GM18519 (cell line): ENCODE results near the gene CERS1.

Experiments
- ATAC-seq: cut with Tn5 transposase; IDR thresholded peaks from one replicate; pipeline ENCODE4 v1.9.1; 2021; ENCODE audit warnings: mild to moderate bottlenecking, moderate library complexity; ENCODE audit not compliant: unreplicated experiment, low FRiP score

Gene CERS1

GRCh38 chr19:18860302-18860700 lies 35.7 kb downstream of the CERS1 start:
- no peak for ATAC-seq

GRCh38 chr19:18859676-18860301 lies 36.2 kb downstream of the CERS1 start:
- no peak for ATAC-seq

- no peak for ATAC-seq
Measured at GRCh38 chr19:18858906-18859646, 36.9 kb downstream of the CERS1 start.

DNA sequence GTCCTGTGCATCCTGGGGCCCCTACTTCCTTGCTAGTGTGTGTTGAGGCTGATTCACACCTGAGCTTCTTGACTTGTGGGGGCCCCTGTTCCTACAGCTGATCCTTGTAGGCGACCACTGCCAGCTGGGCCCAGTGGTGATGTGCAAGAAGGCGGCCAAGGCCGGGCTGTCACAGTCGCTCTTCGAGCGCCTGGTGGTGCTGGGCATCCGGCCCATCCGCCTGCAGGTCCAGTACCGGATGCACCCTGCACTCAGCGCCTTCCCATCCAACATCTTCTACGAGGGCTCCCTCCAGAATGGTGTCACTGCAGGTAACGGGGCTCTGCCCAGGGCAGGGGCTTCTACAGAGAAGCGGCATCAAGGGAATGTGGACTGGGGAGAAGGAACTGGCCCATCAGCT lies 38.7 kb downstream of the CERS1 start:
- no peak for ATAC-seq

- ATAC-seq: no peak
Measured at GRCh38 chr19:18856385-18857126, 39.4 kb downstream of the CERS1 start.

- no peak for ATAC-seq
Measured at GRCh38 chr19:18855647-18856384, 40.1 kb downstream of the CERS1 start.

DNA sequence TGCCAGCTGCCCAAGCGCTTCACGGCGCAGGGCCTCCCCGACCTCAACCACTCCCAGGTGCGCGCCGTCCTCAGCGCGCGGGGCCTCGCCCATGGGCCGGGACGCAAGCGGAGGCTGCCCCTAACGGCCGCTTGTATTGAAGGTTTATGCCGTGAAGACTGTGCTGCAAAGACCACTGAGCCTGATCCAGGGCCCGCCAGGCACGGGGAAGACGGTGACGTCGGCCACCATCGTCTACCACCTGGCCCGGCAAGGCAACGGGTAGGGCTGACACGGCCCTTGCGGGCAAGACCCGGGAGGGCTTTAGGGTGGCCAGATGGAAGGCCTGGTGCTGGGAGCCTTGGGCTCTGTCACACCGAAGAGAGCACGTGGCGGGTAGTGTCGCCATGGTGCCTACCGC lies 41.0 kb downstream of the CERS1 start:
- no peak for ATAC-seq

- no peak for ATAC-seq
Measured at GRCh38 chr19:18853755-18854427, 42.1 kb downstream of the CERS1 start.

DNA sequence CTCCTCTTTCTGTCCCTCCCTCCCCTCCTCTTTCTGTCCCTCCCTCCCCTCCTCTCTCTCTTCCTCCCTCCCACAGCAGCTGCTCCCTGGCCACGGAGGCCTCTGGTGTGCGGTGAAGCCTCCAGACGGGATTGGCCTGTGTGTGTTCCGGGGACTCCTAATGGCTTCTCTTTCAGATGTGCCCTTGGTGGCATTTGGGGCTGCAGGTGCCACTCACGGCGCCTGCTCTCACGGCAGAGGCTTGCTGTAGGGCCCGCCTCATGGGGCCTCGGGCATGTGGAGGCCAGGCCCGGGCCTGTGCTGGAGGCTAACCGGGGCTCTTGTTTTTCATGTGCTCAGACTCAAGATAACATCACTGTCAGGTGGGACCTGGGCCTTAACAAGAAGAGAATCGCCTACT lies 43.3 kb downstream of the CERS1 start:
- no peak for ATAC-seq

DNA sequence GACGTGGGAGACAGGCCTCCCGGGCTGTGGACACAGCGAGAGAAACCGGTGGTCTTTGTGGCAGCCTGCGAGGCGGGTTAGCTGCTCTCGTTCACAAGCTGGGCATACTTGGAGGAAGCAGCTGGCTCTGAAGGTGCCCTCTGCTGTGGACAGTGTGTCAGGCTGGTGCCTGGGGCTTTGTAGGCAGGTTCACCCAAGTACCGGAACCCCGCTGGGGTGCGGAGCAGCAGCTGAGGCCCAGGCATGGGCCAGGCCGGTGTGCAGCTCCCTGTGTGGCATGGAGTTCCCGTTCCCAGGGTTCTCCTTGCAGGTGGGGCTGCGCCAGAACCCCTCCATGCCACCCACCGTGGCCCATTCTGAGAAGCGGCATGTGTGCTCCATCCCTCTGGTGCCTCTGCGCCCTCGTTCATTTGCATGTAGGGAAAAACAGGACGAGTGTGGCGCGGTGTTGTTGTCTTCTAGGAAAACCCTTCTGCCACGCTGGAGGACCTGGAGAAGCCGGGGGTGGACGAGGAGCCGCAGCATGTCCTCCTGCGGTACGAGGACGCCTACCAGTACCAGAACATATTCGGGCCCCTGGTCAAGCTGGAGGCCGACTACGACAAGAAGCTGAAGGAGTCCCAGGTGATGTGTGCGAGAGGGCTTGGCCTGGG lies 44.2 kb downstream of the CERS1 start:
- no peak for ATAC-seq

DNA sequence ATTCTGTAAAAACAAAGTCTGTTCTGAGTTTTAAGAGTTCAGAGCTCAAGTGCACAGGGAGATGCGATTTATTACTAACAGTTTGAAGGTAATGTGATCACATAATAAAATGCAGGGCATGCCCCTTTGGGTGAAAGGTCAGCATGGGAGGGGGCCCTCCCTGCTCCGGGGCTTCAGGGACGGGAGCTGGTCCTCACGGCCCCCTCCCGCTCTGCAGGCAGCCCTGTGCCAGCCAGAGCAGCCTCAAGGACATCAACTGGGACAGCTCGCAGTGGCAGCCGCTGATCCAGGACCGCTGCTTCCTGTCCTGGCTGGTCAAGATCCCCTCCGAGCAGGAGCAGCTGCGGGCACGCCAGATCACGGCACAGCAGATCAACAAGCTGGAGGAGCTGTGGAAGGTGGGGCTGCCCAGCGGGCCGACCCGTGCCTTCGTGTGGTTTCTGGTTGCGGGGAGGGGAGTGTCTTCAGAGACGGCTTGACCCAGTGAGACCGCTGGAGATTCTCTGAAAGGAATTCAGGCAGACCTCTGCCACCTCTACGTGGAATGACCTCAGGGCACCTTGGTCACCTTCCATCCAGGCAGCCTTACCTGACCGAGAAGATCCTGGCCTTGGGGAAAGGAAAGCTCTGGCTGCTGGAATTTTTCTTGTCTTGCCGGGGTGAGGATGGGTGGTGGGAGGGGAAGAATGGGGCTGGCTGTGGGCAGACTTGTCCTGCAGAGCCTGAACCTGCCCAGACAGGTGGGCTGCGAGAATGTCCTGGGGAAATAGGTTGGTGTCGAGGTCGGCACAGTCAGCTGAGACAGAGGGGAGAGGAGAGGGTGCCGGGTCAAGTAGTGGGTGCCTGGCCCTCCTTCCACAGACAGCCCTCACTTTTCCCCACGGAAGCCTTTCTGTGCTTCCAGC lies 45.2 kb downstream of the CERS1 start:
- no peak for ATAC-seq

GRCh38 chr19:18849838-18850400 lies 46.0 kb downstream of the CERS1 start:
- no peak for ATAC-seq

- no peak for ATAC-seq
Measured at GRCh38 chr19:18848878-18849661, 46.9 kb downstream of the CERS1 start.

GRCh38 chr19:18847549-18848463 lies 48.2 kb downstream of the CERS1 start:
- ATAC-seq: no peak

DNA sequence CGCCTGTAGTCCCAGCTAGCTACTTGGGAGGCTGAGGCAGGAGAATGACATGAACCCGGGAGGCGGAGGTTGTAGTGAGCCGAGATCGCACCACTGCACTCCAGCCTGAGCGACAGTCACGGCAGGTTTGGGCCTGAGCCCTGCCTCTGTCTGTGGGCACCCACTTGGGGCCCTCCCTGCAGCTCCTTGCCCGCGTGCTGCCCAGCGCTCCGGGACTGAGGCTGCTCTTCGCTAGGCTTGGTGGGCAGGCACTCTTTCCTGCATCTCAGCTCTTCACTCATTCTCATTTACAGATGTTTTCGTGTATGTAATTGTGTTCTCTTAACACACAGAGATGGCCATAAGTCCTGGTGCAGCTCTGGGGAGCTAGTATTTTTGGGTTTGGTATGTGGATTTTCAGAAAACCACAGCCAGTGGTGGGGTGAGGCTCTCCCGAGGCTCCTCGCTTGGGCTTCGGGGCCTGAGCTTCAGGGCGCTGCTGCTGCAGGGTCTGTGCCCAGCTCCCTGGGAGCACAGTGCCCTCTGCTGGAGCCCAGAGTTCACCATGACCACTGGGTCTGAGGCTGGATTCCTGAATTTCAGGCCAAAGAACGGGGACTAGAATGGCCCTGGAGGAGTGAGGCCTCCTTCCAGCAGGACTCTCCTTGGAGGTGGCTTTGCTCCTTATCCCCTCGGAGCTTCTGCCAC lies 49.0 kb downstream of the CERS1 start:
- ATAC-seq: no peak

DNA sequence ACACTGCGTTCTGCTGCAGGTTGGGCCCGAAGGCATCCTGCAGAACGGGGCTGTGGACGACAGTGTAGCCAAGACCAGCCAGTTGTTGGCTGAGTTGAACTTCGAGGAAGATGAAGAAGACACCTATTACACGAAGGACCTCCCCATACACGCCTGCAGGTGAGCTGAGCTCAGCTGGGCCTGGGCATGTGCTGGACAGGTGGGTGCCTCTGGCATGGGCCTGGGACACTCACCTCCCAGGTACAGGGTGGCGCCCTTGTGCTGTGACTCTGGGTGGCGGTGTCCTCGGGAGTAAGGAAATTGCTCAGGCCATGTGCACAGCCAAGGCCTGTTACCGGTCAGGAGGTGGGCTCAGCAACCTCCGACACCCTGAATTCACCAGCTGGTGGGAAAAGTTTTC lies 50.0 kb downstream of the CERS1 start:
- ATAC-seq: no peak
